HEK293T (cell line): ENCODE data around the gene ADAMTS9.

Experiments used
- BHLHE40 ChIP-seq: fragments of 450-650 bp; IDR thresholded peaks from 2 replicates; pipeline ENCODE4 v1.6.1; 2016; ENCODE audit warnings: mild to moderate bottlenecking, moderate library complexity, borderline replicate concordance
- FOXA1 ChIP-seq: fragments of 450-650 bp; IDR thresholded peaks from 2 replicates; pipeline ENCODE4 v1.6.1; 2016; ENCODE audit warnings: mild to moderate bottlenecking
- FOXM1 ChIP-seq: fragments of 450-650 bp; IDR thresholded peaks from 2 replicates; pipeline ENCODE4 v1.6.1; 2017; ENCODE audit warnings: mild to moderate bottlenecking, borderline replicate concordance
- HDGF ChIP-seq: fragments of 450-650 bp; IDR thresholded peaks from 2 replicates; pipeline ENCODE4 v1.6.1; 2017; ENCODE audit warnings: antibody characterized with exemption, borderline replicate concordance
- SUZ12 ChIP-seq: fragments of 450-650 bp; IDR thresholded peaks from 2 replicates; pipeline ENCODE4 v1.6.1; 2016; ENCODE audit warnings: mild to moderate bottlenecking
- ZNF384 ChIP-seq: fragments of 450-650 bp; IDR thresholded peaks from 2 replicates; pipeline ENCODE4 v1.6.1; 2016

DNA sequence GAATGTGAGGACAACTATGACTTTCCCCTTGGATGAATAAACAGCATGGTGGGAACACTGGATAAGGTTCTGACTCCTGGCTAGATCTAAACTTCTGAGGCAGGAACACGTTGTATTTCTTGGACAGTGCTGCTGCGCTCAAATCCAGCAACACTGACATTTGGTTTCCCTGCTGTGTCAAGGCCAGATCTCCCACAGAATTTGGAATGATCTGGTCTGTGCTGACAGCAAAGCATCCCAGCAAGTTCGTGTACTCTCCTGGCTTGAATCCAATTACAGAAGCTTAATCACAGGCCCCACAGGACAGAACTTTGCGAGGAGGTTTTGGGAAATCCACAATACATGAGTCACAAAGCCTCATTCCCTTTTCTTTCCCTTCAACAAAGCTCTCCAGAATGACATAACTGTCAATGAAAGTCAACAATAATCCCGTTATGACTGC is 92.5 kb downstream of the ADAMTS9 start:
- TF ChIP-seq FOXM1 (no peak), BHLHE40 (no peak), HDGF (no peak), SUZ12 (no peak), ZNF384 (no peak), FOXA1 (no peak)
